Measurements from ENCODE around the gene FAM107A. TPM values are rescaled to one million over a fixed set of nuclear protein-coding genes. Genes with fewer than 3 reads are reported as not detected.

The FAM107A gene
- total RNA-seq, 1 donor from 2014 or later: not detected

DNA sequence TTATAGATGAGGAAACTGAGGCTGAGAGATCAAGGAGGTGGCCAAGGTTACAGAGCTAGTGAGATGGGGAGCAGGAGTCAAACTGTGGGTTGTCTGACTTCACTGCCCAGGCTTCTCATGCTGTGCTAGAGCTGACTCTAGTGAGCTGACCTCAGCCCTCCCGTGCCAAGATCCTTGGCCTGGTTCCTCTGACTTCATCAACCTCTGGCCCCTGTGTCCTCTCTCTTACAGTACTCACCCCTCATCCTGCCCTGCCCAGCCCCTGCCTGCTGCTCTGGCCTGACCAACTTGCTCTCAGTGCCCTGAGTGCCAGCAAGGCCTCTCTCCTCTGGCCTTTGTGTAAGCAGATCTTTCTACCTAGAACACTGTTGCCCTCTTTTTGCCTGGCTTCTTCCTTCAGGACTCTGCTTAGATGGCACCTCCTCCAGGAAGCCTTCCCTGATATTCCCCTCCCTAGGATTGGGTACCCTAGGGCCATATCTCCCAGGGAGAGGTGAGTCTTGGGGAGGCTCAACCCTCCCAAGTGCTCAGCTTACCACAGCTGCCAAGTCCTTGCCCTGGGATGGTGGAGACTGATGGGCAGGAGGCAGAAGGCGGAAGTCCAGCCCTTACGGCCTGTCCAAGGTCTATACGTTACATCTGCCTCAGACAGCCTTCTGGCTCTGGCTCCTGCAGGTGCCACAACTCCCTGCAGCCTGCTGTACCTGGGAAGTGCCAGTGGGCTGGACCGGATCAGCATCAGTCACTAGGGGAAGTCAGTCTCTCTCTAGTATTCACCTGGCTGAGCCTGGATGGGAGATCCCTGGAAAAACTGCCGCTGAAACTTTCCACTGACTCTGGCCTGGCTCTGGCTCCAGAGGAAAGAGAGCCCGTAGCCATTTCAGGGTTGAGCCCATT, 36.3 kb upstream of the FAM107A start:
- no peaks in the 10 kb centered on the region for H3K36me3 Mint-ChIP-seq (ENCODE audit: low read depth)
- H3K4me3 Mint-ChIP-seq: no peak overlapping the region
- ATAC-seq (ENCODE audit: low read depth) (no peak), DNase-seq (no peak)
- no peak overlapping the region for H3K27ac Mint-ChIP-seq
- ChIA-PET CTCF (no interaction called here), POLR2A (no interaction called here)
- intact Hi-C loops (cut with micrococcal nuclease): no loop called here
- H3K4me1 Mint-ChIP-seq: no peaks in the 10 kb centered on the region
- peaks cover 3% of the 10 kb centered on the region for H3K27me3 Mint-ChIP-seq
- no peaks in the 10 kb centered on the region for H3K9me3 Mint-ChIP-seq
- TF ChIP-seq, protein P1, sequence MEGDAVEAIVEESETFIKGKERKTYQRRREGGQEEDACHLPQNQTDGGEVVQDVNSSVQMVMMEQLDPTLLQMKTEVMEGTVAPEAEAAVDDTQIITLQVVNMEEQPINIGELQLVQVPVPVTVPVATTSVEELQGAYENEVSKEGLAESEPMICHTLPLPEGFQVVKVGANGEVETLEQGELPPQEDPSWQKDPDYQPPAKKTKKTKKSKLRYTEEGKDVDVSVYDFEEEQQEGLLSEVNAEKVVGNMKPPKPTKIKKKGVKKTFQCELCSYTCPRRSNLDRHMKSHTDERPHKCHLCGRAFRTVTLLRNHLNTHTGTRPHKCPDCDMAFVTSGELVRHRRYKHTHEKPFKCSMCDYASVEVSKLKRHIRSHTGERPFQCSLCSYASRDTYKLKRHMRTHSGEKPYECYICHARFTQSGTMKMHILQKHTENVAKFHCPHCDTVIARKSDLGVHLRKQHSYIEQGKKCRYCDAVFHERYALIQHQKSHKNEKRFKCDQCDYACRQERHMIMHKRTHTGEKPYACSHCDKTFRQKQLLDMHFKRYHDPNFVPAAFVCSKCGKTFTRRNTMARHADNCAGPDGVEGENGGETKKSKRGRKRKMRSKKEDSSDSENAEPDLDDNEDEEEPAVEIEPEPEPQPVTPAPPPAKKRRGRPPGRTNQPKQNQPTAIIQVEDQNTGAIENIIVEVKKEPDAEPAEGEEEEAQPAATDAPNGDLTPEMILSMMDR (IDR thresholded peaks at IDR 0.05): no peak

- ChIA-PET POLR2A (no interaction called here), CTCF (no interaction called here)
- TF ChIP-seq, protein P1 (IDR thresholded peaks at IDR 0.05): no peak
- DNase-seq: no peak
- Mint-ChIP-seq H3K27ac (no peak overlapping the region), H3K4me3 (no peak overlapping the region), H3K36me3 (ENCODE audit: low read depth) (no peaks in the 10 kb centered on the region), H3K9me3 (no peaks in the 10 kb centered on the region), H3K4me1 (no peaks in the 10 kb centered on the region), H3K27me3 (peaks cover 3% of the 10 kb centered on the region)
- no peak for ATAC-seq (ENCODE audit: low read depth)
- intact Hi-C loops (cut with micrococcal nuclease): no loop called here
These were observed 35.6 kb upstream of the FAM107A start for GRCh38 chr3:58612830-58613229.

- Mint-ChIP-seq H3K4me3 (no peak overlapping the region), H3K4me1 (no peaks in the 10 kb centered on the region), H3K27ac (no peak overlapping the region), H3K9me3 (no peaks in the 10 kb centered on the region), H3K36me3 (ENCODE audit: low read depth) (no peaks in the 10 kb centered on the region), H3K27me3 (peaks cover 3% of the 10 kb centered on the region)
- ChIA-PET CTCF (interaction anchor here (0.6 to 1.2 kb wide), 2 partner anchors 20 to 669 kb away, joined by 3 read pairs; no protein-coding TSS in a partner anchor), POLR2A (no interaction called here)
- DNase-seq: no peak
- no peak for ATAC-seq (ENCODE audit: low read depth)
- intact Hi-C loops (cut with micrococcal nuclease): no loop called here
- TF ChIP-seq, protein P1 (IDR thresholded peaks at IDR 0.05): no peak
These were observed 32.8 kb upstream of the FAM107A start for GRCh38 chr3:58609990-58610389.

- ChIA-PET CTCF (no interaction called here), POLR2A (no interaction called here)
- DNase-seq (no peak), ATAC-seq (ENCODE audit: low read depth) (no peak)
- H3K27me3 Mint-ChIP-seq: peaks cover 7% of the 10 kb centered on the region
- H3K36me3 Mint-ChIP-seq (ENCODE audit: low read depth): no peaks in the 10 kb centered on the region
- intact Hi-C loops (cut with micrococcal nuclease): no loop called here
- TF ChIP-seq, protein P1 (IDR thresholded peaks at IDR 0.05): no peak
- H3K27ac Mint-ChIP-seq: no peak overlapping the region
- peaks cover 3% of the 10 kb centered on the region for H3K9me3 Mint-ChIP-seq
- H3K4me3 Mint-ChIP-seq: no peak overlapping the region
- H3K4me1 Mint-ChIP-seq: no peaks in the 10 kb centered on the region
These were observed 31.5 kb upstream of the FAM107A start for GRCh38 chr3:58608648-58609047.

- intact Hi-C loops (cut with micrococcal nuclease): no loop called here
- peaks cover 3% of the 10 kb centered on the region for H3K9me3 Mint-ChIP-seq
- no peaks in the 10 kb centered on the region for H3K36me3 Mint-ChIP-seq (ENCODE audit: low read depth)
- no peak overlapping the region for H3K4me3 Mint-ChIP-seq
- H3K27me3 Mint-ChIP-seq: peaks cover 12% of the 10 kb centered on the region
- DNase-seq (no peak), ATAC-seq (ENCODE audit: low read depth) (no peak)
- TF ChIP-seq, protein P1 (IDR thresholded peaks at IDR 0.05): no peak
- H3K27ac Mint-ChIP-seq: no peak overlapping the region
- ChIA-PET POLR2A (no interaction called here), CTCF (interaction anchor here (0.7 kb wide), 1 partner anchor 10 kb away, joined by 3 read pairs; no protein-coding TSS in a partner anchor)
- H3K4me1 Mint-ChIP-seq: no peaks in the 10 kb centered on the region
These were observed 30.6 kb upstream of the FAM107A start for GRCh38 chr3:58607816-58608215.
